Neural progenitor cell (in vitro differentiated cells): ENCODE results near the gene DLK1. TPM values are rescaled to one million over a fixed set of nuclear protein-coding genes. Genes with fewer than 3 reads are reported as not detected.

Source experiments
- DNase-seq: peaks from one replicate; pipeline ENCODE4 v3.0.0-alpha.2; 2016; ENCODE audit warnings: low spot score
- H2AFZ ChIP-seq: fragments of 200-600 bp; sonication (generic); replicated peaks from 2 replicates; pipeline ENCODE4 v1.6.1; 2016; ENCODE audit warnings: antibody characterized with exemption
- H3F3A ChIP-seq: fragments of 200-600 bp; sonication (generic); 2 replicates; pipeline ENCODE4 v1.6.1; 2016; ENCODE audit warnings: antibody characterized with exemption, low read depth
- H3K27ac ChIP-seq: fragments of 200-600 bp; sonication (generic); 2 replicates; pipeline ENCODE4 v1.5.1; 2016; ENCODE audit warnings: mild to moderate bottlenecking
- H3K27me3 ChIP-seq: fragments of 200-600 bp; sonication (generic); 2 replicates; pipeline ENCODE4 v1.6.1; 2016; ENCODE audit warnings: mild to moderate bottlenecking, moderate library complexity
- H3K36me3 ChIP-seq: fragments of 200-600 bp; sonication (generic); 2 replicates; pipeline ENCODE4 v1.5.1; 2016
- H3K4me1 ChIP-seq: fragments of 200-600 bp; sonication (generic); 2 replicates; pipeline ENCODE4 v1.6.1; 2016; ENCODE audit warnings: mixed run types
- H3K4me2 ChIP-seq: fragments of 200-600 bp; sonication (generic); 2 replicates; pipeline ENCODE4 v1.6.1; 2016
- H3K4me3 ChIP-seq: fragments of 200-600 bp; sonication (generic); 2 replicates; pipeline ENCODE4 v1.5.1; 2016
- H3K79me2 ChIP-seq: fragments of 200-600 bp; sonication (generic); 2 replicates; pipeline ENCODE4 v1.6.1; 2016; ENCODE audit warnings: low read depth
- H3K9ac ChIP-seq: fragments of 200-600 bp; sonication (generic); 2 replicates; pipeline ENCODE4 v1.6.1; 2016
- H3K9me3 ChIP-seq: fragments of 200-600 bp; sonication (generic); 2 replicates; pipeline ENCODE4 v1.5.1; 2016; ENCODE audit warnings: low read depth
- H4K20me1 ChIP-seq: fragments of 200-600 bp; sonication (generic); 2 replicates; pipeline ENCODE4 v1.6.1; 2016; ENCODE audit warnings: low read depth
- H3K27ac Mint-ChIP-seq: 3 replicates; pipeline ENCODE4 v1.8.0; 2021; ENCODE audit warnings: mixed read lengths
- H3K27me3 Mint-ChIP-seq: 2 replicates; pipeline ENCODE4 v1.8.0; 2022; ENCODE audit warnings: low read depth, mild to moderate bottlenecking, inconsistent platforms, moderate library complexity, mixed read lengths; ENCODE audit not compliant: insufficient read depth
- H3K36me3 Mint-ChIP-seq: 3 replicates; pipeline ENCODE4 v1.8.0; 2021; ENCODE audit warnings: mixed read lengths
- H3K4me1 Mint-ChIP-seq: 3 replicates; pipeline ENCODE4 v1.8.0; 2021; ENCODE audit warnings: mixed read lengths
- H3K4me3 Mint-ChIP-seq: 3 replicates; pipeline ENCODE4 v1.8.0; 2021; ENCODE audit warnings: mild to moderate bottlenecking, moderate library complexity, mixed read lengths
- H3K9me3 Mint-ChIP-seq: 3 replicates; pipeline ENCODE4 v1.8.0; 2020; ENCODE audit warnings: mixed read lengths
- CTCF ChIP-seq: fragments of 200-600 bp; sonication (generic); IDR thresholded peaks from 2 replicates; pipeline ENCODE4 v1.5.1; 2017; ENCODE audit warnings: antibody characterized with exemption, mild to moderate bottlenecking
- EZH2 ChIP-seq: fragments of 200-600 bp; sonication (generic); IDR thresholded peaks from 2 replicates; pipeline ENCODE4 v1.6.1; 2017; ENCODE audit warnings: antibody characterized with exemption, mild to moderate bottlenecking, moderate library complexity
- EZH2phosphoT487 ChIP-seq: fragments of 200-600 bp; sonication (generic); IDR thresholded peaks from 2 replicates; pipeline ENCODE4 v1.6.1; 2017; ENCODE audit warnings: antibody characterized with exemption
- total RNA-seq: library from RNA; depleted of rRNA; stranded (reverse); fragments of >200 nt; gene quantifications from 2 replicates; pipeline ENCODE4 v1.2.3, GENCODE V29; 2015; ENCODE audit warnings: low replicate concordance

DLK1 gene
- total RNA-seq, 1 donor from 2014 or later, result 312 TPM

GRCh38 chr14:100740929-100741328 lies 14.2 kb downstream of the DLK1 start:
- no peak overlapping the region for H3K27ac Mint-ChIP-seq
- DNase-seq, result no peak

GRCh38 chr14:100741966-100742365 lies 15.3 kb downstream of the DLK1 start:
- no peak overlapping the region for H3K9ac ChIP-seq
- H3K36me3 ChIP-seq, result no peaks in the 10 kb centered on the region
- H3K79me2 ChIP-seq, result no peaks in the 10 kb centered on the region
- H3K4me2 ChIP-seq, result no peak overlapping the region
- TF ChIP-seq EZH2phosphoT487 (no peak), EZH2 (no peak), CTCF (no peak)
- Mint-ChIP-seq H3K36me3 (peaks cover 2% of the 10 kb centered on the region), H3K4me3 (no peak overlapping the region), H3K27ac (no peak overlapping the region), H3K4me1 (peaks cover 6% of the 10 kb centered on the region), H3K9me3 (no peaks in the 10 kb centered on the region), H3K27me3 (peaks cover 4% of the 10 kb centered on the region)
- no peaks in the 10 kb centered on the region for H3K4me1 ChIP-seq
- H3K9me3 ChIP-seq, result no peaks in the 10 kb centered on the region
- H3K4me3 ChIP-seq, result no peak overlapping the region
- DNase-seq, result no peak
- H3F3A ChIP-seq, result no peaks in the 10 kb centered on the region
- H4K20me1 ChIP-seq, result no peaks in the 10 kb centered on the region
- no peak overlapping the region for H2AFZ ChIP-seq
- H3K27me3 ChIP-seq, result no peaks in the 10 kb centered on the region
- no peak overlapping the region for H3K27ac ChIP-seq

More at GRCh38 chr14:100740929-100741328, 14.2 kb downstream of the DLK1 start:
- Histone ChIP-seq H4K20me1 (no peaks in the 10 kb centered on the region), H2AFZ (no peak overlapping the region), H3F3A (peaks cover 5% of the 10 kb centered on the region), H3K36me3 (no peaks in the 10 kb centered on the region), H3K27ac (no peak overlapping the region), H3K79me2 (no peaks in the 10 kb centered on the region), H3K4me3 (no peak overlapping the region), H3K4me2 (no peak overlapping the region), H3K4me1 (no peaks in the 10 kb centered on the region), H3K27me3 (no peaks in the 10 kb centered on the region), H3K9ac (no peak overlapping the region), H3K9me3 (no peaks in the 10 kb centered on the region)
- Mint-ChIP-seq H3K36me3 (peaks cover 4% of the 10 kb centered on the region), H3K9me3 (no peaks in the 10 kb centered on the region), H3K27me3 (peaks cover 4% of the 10 kb centered on the region), H3K4me3 (no peak overlapping the region), H3K4me1 (peaks cover 6% of the 10 kb centered on the region)
- TF ChIP-seq EZH2phosphoT487, result no peak
- TF ChIP-seq EZH2, result no peak
- no peak for TF ChIP-seq CTCF

GRCh38 chr14:100746326-100746725 lies 19.6 kb downstream of the DLK1 start:
- Histone ChIP-seq H3K4me3 (no peak overlapping the region), H3K36me3 (no peaks in the 10 kb centered on the region), H3K27me3 (no peaks in the 10 kb centered on the region), H3K27ac (no peak overlapping the region), H3K4me2 (no peak overlapping the region), H4K20me1 (no peaks in the 10 kb centered on the region), H3K9me3 (no peaks in the 10 kb centered on the region), H3K4me1 (no peaks in the 10 kb centered on the region), H3F3A (no peaks in the 10 kb centered on the region), H2AFZ (no peak overlapping the region), H3K9ac (no peak overlapping the region), H3K79me2 (no peaks in the 10 kb centered on the region)
- H3K27ac Mint-ChIP-seq, result no peak overlapping the region
- H3K9me3 Mint-ChIP-seq, result no peaks in the 10 kb centered on the region
- no peaks in the 10 kb centered on the region for H3K4me1 Mint-ChIP-seq
- no peaks in the 10 kb centered on the region for H3K36me3 Mint-ChIP-seq
- H3K4me3 Mint-ChIP-seq, result no peak overlapping the region
- no peak for DNase-seq
- H3K27me3 Mint-ChIP-seq, result peaks cover 2% of the 10 kb centered on the region
- TF ChIP-seq CTCF (no peak), EZH2 (no peak), EZH2phosphoT487 (no peak)
